Stimulated activated CD4-positive, alpha-beta T cell treated with anti-CD3 and anti-CD28 coated beads, TNF-alpha, amount 100 ng/mL, for 4 hours (primary cell): Measurements from ENCODE around the gene PRKAA2.
"Not testable (repeated sequence)": the region's sequence is repeated elsewhere in the genome, so short reads cannot be mapped to it uniquely, and the experiment has no call there.

Experiments
- DNase-seq, 3 experiments: peaks; one replicate each; pipeline ENCODE4 v3.0.0-alpha.2; 2020; ENCODE audit warnings: low read depth in 3 of 3

PRKAA2 gene

GRCh38 chr1:56644919-56645676 is at the start of gene PRKAA2:
PRKAA2 (plus strand) TSS chr1:56645314; CDS start chr1:56645388, 74 bp downstream.
- no peak for DNase-seq

- not testable (repeated sequence) for DNase-seq
Observed at GRCh38 chr1:56595397-56596191, 49.5 kb upstream of the PRKAA2 start.

- DNase-seq, result not testable (repeated sequence)
Observed at GRCh38 chr1:56610097-56610496, 35.0 kb upstream of the PRKAA2 start.

GRCh38 chr1:56610770-56611169 is 34.3 kb upstream of the PRKAA2 start:
- not testable (repeated sequence) for DNase-seq

GRCh38 chr1:56617141-56617540 is 28.0 kb upstream of the PRKAA2 start:
- no peak for DNase-seq

- no peak for DNase-seq
Observed at GRCh38 chr1:56625819-56626440, 19.2 kb upstream of the PRKAA2 start.

- DNase-seq, result no peak
Observed at GRCh38 chr1:56626546-56626945, 18.6 kb upstream of the PRKAA2 start.

- no peak for DNase-seq
Observed at GRCh38 chr1:56627019-56627635, 18.0 kb upstream of the PRKAA2 start.

GRCh38 chr1:56627636-56628039 is 17.5 kb upstream of the PRKAA2 start:
- DNase-seq, result no peak

GRCh38 chr1:56630786-56631185 is 14.3 kb upstream of the PRKAA2 start:
- DNase-seq, result no peak

GRCh38 chr1:56631901-56632300 is 13.2 kb upstream of the PRKAA2 start:
- no peak for DNase-seq

- no peak for DNase-seq
Observed at GRCh38 chr1:56634981-56635380, 10.1 kb upstream of the PRKAA2 start.

- no peak for DNase-seq
Observed at GRCh38 chr1:56638248-56638647, 6.9 kb upstream of the PRKAA2 start.

- no peak for DNase-seq
Observed at GRCh38 chr1:56639211-56639610, 5.9 kb upstream of the PRKAA2 start.

- DNase-seq, result no peak
Observed at GRCh38 chr1:56643661-56644060, 1.5 kb upstream of the PRKAA2 start.

GRCh38 chr1:56644064-56644918 is 823 bp upstream of the PRKAA2 start:
- DNase-seq, result no peak

GRCh38 chr1:56645677-56646305 is 677 bp downstream of the PRKAA2 start:
- no peak for DNase-seq

- no peak for DNase-seq
Observed at GRCh38 chr1:56646611-56647010, 1.5 kb downstream of the PRKAA2 start.

- DNase-seq, result no peak
Observed at GRCh38 chr1:56647106-56647505, 2.0 kb downstream of the PRKAA2 start.

GRCh38 chr1:56648546-56648945 is 3.4 kb downstream of the PRKAA2 start:
- no peak for DNase-seq
